GM12874 (cell line): ENCODE data around the gene FKBP1C.

Experiments used
- CTCF ChIP-seq: IDR thresholded peaks from 2 replicates; pipeline ENCODE4 v1.5.1; 2011; ENCODE audit warnings: low read depth, mild to moderate bottlenecking, control low read depth, low read length, moderate library complexity; ENCODE audit not compliant: insufficient read depth

The FKBP1C gene

GRCh38 chr6:63213325-63213724 lies 2.1 kb downstream of the FKBP1C start:
- TF ChIP-seq CTCF: no peak

GRCh38 chr6:63214816-63215215 lies 3.5 kb downstream of the FKBP1C start:
- TF ChIP-seq CTCF: no peak

GRCh38 chr6:63224179-63224578 lies 12.9 kb downstream of the FKBP1C start:
- no peak for TF ChIP-seq CTCF

- no peak for TF ChIP-seq CTCF
Measured at GRCh38 chr6:63236398-63236817, 25.1 kb downstream of the FKBP1C start.

GRCh38 chr6:63245420-63245819 lies 34.2 kb downstream of the FKBP1C start:
- TF ChIP-seq CTCF: no peak

- TF ChIP-seq CTCF: peak; percentile 16; the same call in 1 of the 2 replicates
Measured at GRCh38 chr6:63245909-63246308, 34.6 kb downstream of the FKBP1C start.

GRCh38 chr6:63246581-63246980 lies 35.3 kb downstream of the FKBP1C start:
- TF ChIP-seq CTCF: no peak
